Suprapubic skin (tissue), 4 donors: ENCODE data around the gene CALN1. TPM values are rescaled to one million over a fixed set of nuclear protein-coding genes. Genes with fewer than 3 reads are reported as not detected.

Source experiments
- DNase-seq, 2 donors: peaks; one replicate each; pipeline ENCODE4 v3.0.0-alpha.2; 2019; ENCODE audit warnings: low spot score in 2 of 2
- H3K27ac ChIP-seq: fragments of 200-600 bp; sonication (generic); one replicate; pipeline ENCODE4 v1.5.1; 2019
- H3K27me3 ChIP-seq: fragments of 200-600 bp; sonication (generic); one replicate; pipeline ENCODE4 v1.5.1; 2019
- H3K36me3 ChIP-seq: fragments of 200-600 bp; sonication (generic); one replicate; pipeline ENCODE4 v1.5.1; 2019
- H3K4me1 ChIP-seq: fragments of 200-600 bp; sonication (generic); one replicate; pipeline ENCODE4 v1.5.1; 2019
- H3K4me3 ChIP-seq: fragments of 200-600 bp; sonication (generic); one replicate; pipeline ENCODE4 v1.5.1; 2019; ENCODE audit warnings: mild to moderate bottlenecking
- H3K9me3 ChIP-seq: fragments of 200-600 bp; sonication (generic); one replicate; pipeline ENCODE4 v1.5.1; 2019
- CTCF ChIP-seq, 2 donors: fragments of 200-600 bp in 1 of 2; fragments of 450-650 bp in 1 of 2; sonication (generic) in 1 of 2; IDR thresholded peaks; one replicate each; pipeline ENCODE4 v1.5.1; 2016 to 2019; ENCODE audit warnings: antibody characterized with exemption in 2 of 2, mild to moderate bottlenecking in 1 of 2, moderate library complexity in 1 of 2
- EP300 ChIP-seq: sonication (generic); formaldehyde crosslinking; IDR thresholded peaks from one replicate; pipeline ENCODE4 v1.6.1; 2017; ENCODE audit warnings: antibody characterized with exemption
- POLR2A ChIP-seq, 2 donors: fragments of 450-650 bp; IDR thresholded peaks; one replicate each; pipeline ENCODE4 v1.6.1; 2017; ENCODE audit warnings: antibody characterized with exemption in 2 of 2, mild to moderate bottlenecking in 2 of 2, moderate library complexity in 2 of 2
- POLR2AphosphoS5 ChIP-seq, 3 donors: sonication (generic); formaldehyde crosslinking; IDR thresholded peaks; one replicate each; pipeline ENCODE4 v1.6.1; 2017; ENCODE audit warnings: antibody characterized with exemption in 3 of 3
- WGBS: methylation state at CpG from one replicate; pipeline ENCODE4 v1.1.5; 2018; 5-methylcytosine and 5-hydroxymethylcytosine counted together
- total RNA-seq, 4 donors: library from RNA; depleted of rRNA; stranded (reverse); fragments of >200 nt; gene quantifications; one replicate each; pipeline ENCODE4 v1.1.0, GENCODE V29; 2016

Gene CALN1
- total RNA-seq, 4 donors from 2014 or later, result 0.91 to 10.0 (median 3.9) TPM

DNA sequence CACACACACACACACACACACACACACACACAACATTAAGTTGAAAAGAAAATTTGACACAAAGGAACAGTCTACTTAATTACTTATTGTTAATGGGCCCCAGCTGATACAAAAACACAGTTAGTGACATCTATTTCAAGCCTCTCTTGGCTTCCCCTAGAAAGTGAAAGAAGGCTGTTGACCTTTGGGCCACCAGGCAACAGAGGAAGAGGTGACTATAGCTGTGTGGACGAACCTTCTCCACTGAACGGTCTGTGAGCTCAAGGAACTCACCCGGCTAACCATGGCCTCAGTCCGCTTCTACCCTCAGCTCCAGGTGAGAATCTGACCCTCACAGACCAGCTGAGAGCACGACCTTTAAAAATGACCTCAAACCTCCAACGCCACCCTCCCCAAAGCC lies 32.9 kb upstream of the CALN1 start:
- Histone ChIP-seq H3K27me3 (peaks cover 24% of the 10 kb centered on the region), H3K9me3 (no peaks in the 10 kb centered on the region), H3K27ac (no peak overlapping the region), H3K36me3 (no peaks in the 10 kb centered on the region), H3K4me3 (no peak overlapping the region), H3K4me1 (no peaks in the 10 kb centered on the region)
- WGBS, result 78% methylated on average over 6 of the region's 6 CpGs
- no peak for DNase-seq
- TF ChIP-seq CTCF (IDR thresholded peaks at IDR 0.05), result no peak
- no peak for TF ChIP-seq EP300
- no peak for TF ChIP-seq POLR2AphosphoS5 (IDR thresholded peaks at IDR 0.05)
- TF ChIP-seq POLR2A (IDR thresholded peaks at IDR 0.05), result no peak

GRCh38 chr7:72444026-72444776 lies 32.1 kb upstream of the CALN1 start:
- DNase-seq, result no peak
- Histone ChIP-seq H3K27ac (no peak overlapping the region), H3K4me3 (no peak overlapping the region), H3K4me1 (no peaks in the 10 kb centered on the region), H3K36me3 (no peaks in the 10 kb centered on the region), H3K27me3 (peaks cover 24% of the 10 kb centered on the region), H3K9me3 (no peaks in the 10 kb centered on the region)
- 57% methylated on average over 8 of the region's 8 CpGs for WGBS
- TF ChIP-seq POLR2AphosphoS5 (IDR thresholded peaks at IDR 0.05), result no peak
- no peak for TF ChIP-seq POLR2A (IDR thresholded peaks at IDR 0.05)
- TF ChIP-seq CTCF (IDR thresholded peaks at IDR 0.05), result no peak
- TF ChIP-seq EP300, result no peak

- no peak for DNase-seq
- H3K36me3 ChIP-seq, result no peaks in the 10 kb centered on the region
- WGBS, result 47% methylated on average over 8 of the region's 8 CpGs
Measured at GRCh38 chr7:72441791-72442190, 29.7 kb upstream of the CALN1 start.

GRCh38 chr7:72438491-72438890 lies 26.4 kb upstream of the CALN1 start:
- DNase-seq, result no peak
- TF ChIP-seq POLR2AphosphoS5 (IDR thresholded peaks at IDR 0.05) (no peak), POLR2A (IDR thresholded peaks at IDR 0.05) (no peak), EP300 (no peak), CTCF (IDR thresholded peaks at IDR 0.05) (no peak)
- Histone ChIP-seq H3K36me3 (no peaks in the 10 kb centered on the region), H3K9me3 (no peaks in the 10 kb centered on the region), H3K4me3 (no peak overlapping the region), H3K27me3 (peaks cover 5% of the 10 kb centered on the region), H3K27ac (no peak overlapping the region), H3K4me1 (no peaks in the 10 kb centered on the region)
- WGBS, result 78% methylated on average over 7 of the region's 7 CpGs

More at GRCh38 chr7:72441791-72442190, 29.7 kb upstream of the CALN1 start:
- TF ChIP-seq POLR2A (IDR thresholded peaks at IDR 0.05) (no peak), POLR2AphosphoS5 (IDR thresholded peaks at IDR 0.05) (no peak), EP300 (no peak), CTCF (IDR thresholded peaks at IDR 0.05) (no peak)
- Histone ChIP-seq H3K4me1 (no peaks in the 10 kb centered on the region), H3K27ac (no peak overlapping the region), H3K27me3 (peaks cover 15% of the 10 kb centered on the region), H3K4me3 (no peak overlapping the region), H3K9me3 (no peaks in the 10 kb centered on the region)

DNA sequence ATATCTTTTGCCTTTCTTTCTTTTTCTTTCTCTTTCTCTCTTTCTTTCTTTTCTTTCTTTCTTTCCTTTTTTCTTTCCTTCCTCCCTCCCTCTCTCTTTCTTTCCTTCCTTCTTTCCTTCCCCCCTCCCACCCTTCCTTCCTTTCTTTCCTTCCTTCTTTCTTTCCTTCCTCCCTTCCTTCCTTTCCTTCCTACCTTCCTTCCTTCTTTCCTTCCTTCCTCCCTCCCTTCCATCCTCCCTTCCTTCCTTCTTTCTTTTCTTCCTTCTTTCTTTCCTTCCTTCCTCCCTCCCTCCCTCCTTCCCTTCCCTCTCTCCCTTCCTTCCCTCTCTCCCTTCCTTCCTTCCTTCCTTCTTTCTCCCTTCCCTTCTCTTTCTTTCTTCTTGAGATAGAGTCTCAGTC lies 25.5 kb upstream of the CALN1 start:
- TF ChIP-seq EP300 (no peak), POLR2AphosphoS5 (IDR thresholded peaks at IDR 0.05) (no peak), POLR2A (IDR thresholded peaks at IDR 0.05) (no peak), CTCF (IDR thresholded peaks at IDR 0.05) (no peak)
- Histone ChIP-seq H3K4me1 (no peaks in the 10 kb centered on the region), H3K27me3 (peaks cover 5% of the 10 kb centered on the region), H3K27ac (no peak overlapping the region), H3K36me3 (no peaks in the 10 kb centered on the region), H3K4me3 (no peak overlapping the region), H3K9me3 (no peaks in the 10 kb centered on the region)
- no peak for DNase-seq
